Skeletal muscle satellite cell (primary cell): Measurements from ENCODE around the gene GULP1.

Experiments used
- H3K27me3 ChIP-seq: 2 replicates; pipeline ENCODE4 v1.7.0; 2013; ENCODE audit warnings: low read length; ENCODE audit not compliant: control insufficient read depth, insufficient read depth
- H3K36me3 ChIP-seq: 2 replicates; pipeline ENCODE4 v1.7.0; 2013; ENCODE audit warnings: mild to moderate bottlenecking, control low read depth, low read length; ENCODE audit not compliant: insufficient read depth
- H3K4me1 ChIP-seq: 2 replicates; pipeline ENCODE4 v1.7.0; 2013; ENCODE audit warnings: low read length; ENCODE audit not compliant: control insufficient read depth, insufficient read depth
- H3K4me2 ChIP-seq: 2 replicates; pipeline ENCODE4 v1.7.0; 2013; ENCODE audit warnings: mild to moderate bottlenecking, low read length
- H3K4me3 ChIP-seq: 2 replicates; pipeline ENCODE4 v1.7.0; 2013; ENCODE audit warnings: low read length
- H3K9ac ChIP-seq: 2 replicates; pipeline ENCODE4 v1.7.0; 2013; ENCODE audit warnings: mild to moderate bottlenecking, low read depth, low read length, moderate library complexity
- H3K9me3 ChIP-seq: replicated peaks from 2 replicates; pipeline ENCODE4 v1.7.0; 2013; ENCODE audit warnings: mild to moderate bottlenecking, control low read depth, low read length

Gene GULP1

GRCh38 chr2:188383158-188383557 is 91.5 kb downstream of the GULP1 start:
- Histone ChIP-seq H3K9ac (peak overlapping the region; percentile 45), H3K36me3 (no peaks in the 10 kb centered on the region), H3K4me2 (peak overlapping the region; percentile 35), H3K4me3 (peak overlapping the region; percentile 23), H3K27me3 (no peaks in the 10 kb centered on the region), H3K9me3 (no peaks in the 10 kb centered on the region), H3K4me1 (peaks cover 15% of the 10 kb centered on the region)

- Histone ChIP-seq H3K4me3 (no peak overlapping the region), H3K4me1 (peaks cover 15% of the 10 kb centered on the region), H3K27me3 (no peaks in the 10 kb centered on the region), H3K36me3 (no peaks in the 10 kb centered on the region), H3K9ac (no peak overlapping the region), H3K9me3 (no peaks in the 10 kb centered on the region), H3K4me2 (no peak overlapping the region)
Measured at GRCh38 chr2:188385857-188386256, 94.2 kb downstream of the GULP1 start.

GRCh38 chr2:188388831-188389230 is 97.2 kb downstream of the GULP1 start:
- H3K4me1 ChIP-seq = no peaks in the 10 kb centered on the region

GRCh38 chr2:188391354-188391753 is 99.7 kb downstream of the GULP1 start:
- Histone ChIP-seq H3K9ac (no peak overlapping the region), H3K4me3 (no peak overlapping the region), H3K9me3 (no peaks in the 10 kb centered on the region), H3K4me1 (no peaks in the 10 kb centered on the region), H3K36me3 (no peaks in the 10 kb centered on the region), H3K4me2 (no peak overlapping the region), H3K27me3 (no peaks in the 10 kb centered on the region)

More at GRCh38 chr2:188388831-188389230, 97.2 kb downstream of the GULP1 start:
- no peaks in the 10 kb centered on the region for H3K27me3 ChIP-seq
- H3K9me3 ChIP-seq = no peaks in the 10 kb centered on the region
- H3K4me2 ChIP-seq = no peak overlapping the region
- H3K36me3 ChIP-seq = no peaks in the 10 kb centered on the region
- no peak overlapping the region for H3K4me3 ChIP-seq
- H3K9ac ChIP-seq = no peak overlapping the region

- Histone ChIP-seq H3K9ac (no peak overlapping the region), H3K9me3 (no peaks in the 10 kb centered on the region), H3K4me1 (peaks cover 4% of the 10 kb centered on the region), H3K4me2 (no peak overlapping the region), H3K27me3 (no peaks in the 10 kb centered on the region), H3K4me3 (no peak overlapping the region), H3K36me3 (no peaks in the 10 kb centered on the region)
Measured at GRCh38 chr2:188394931-188395472, 103.3 kb downstream of the GULP1 start.

- H3K4me3 ChIP-seq = no peak overlapping the region
- H3K4me2 ChIP-seq = no peak overlapping the region
- peaks cover 4% of the 10 kb centered on the region for H3K4me1 ChIP-seq
- no peaks in the 10 kb centered on the region for H3K9me3 ChIP-seq
- no peak overlapping the region for H3K9ac ChIP-seq
- no peaks in the 10 kb centered on the region for H3K27me3 ChIP-seq
- no peaks in the 10 kb centered on the region for H3K36me3 ChIP-seq
Measured at GRCh38 chr2:188395903-188396689, 104.4 kb downstream of the GULP1 start.

GRCh38 chr2:188399159-188399558 is 107.5 kb downstream of the GULP1 start:
- Histone ChIP-seq H3K4me3 (no peak overlapping the region), H3K9me3 (no peaks in the 10 kb centered on the region), H3K9ac (no peak overlapping the region), H3K4me1 (peaks cover 4% of the 10 kb centered on the region), H3K4me2 (no peak overlapping the region), H3K27me3 (no peaks in the 10 kb centered on the region), H3K36me3 (no peaks in the 10 kb centered on the region)

GRCh38 chr2:188403676-188404075 is 112.0 kb downstream of the GULP1 start:
- peaks cover 4% of the 10 kb centered on the region for H3K4me1 ChIP-seq
- no peaks in the 10 kb centered on the region for H3K27me3 ChIP-seq
- H3K9ac ChIP-seq = no peak overlapping the region
- H3K4me3 ChIP-seq = no peak overlapping the region
- no peaks in the 10 kb centered on the region for H3K36me3 ChIP-seq
- H3K4me2 ChIP-seq = no peak overlapping the region
- no peaks in the 10 kb centered on the region for H3K9me3 ChIP-seq

- H3K4me2 ChIP-seq = no peak overlapping the region
- no peaks in the 10 kb centered on the region for H3K4me1 ChIP-seq
- H3K36me3 ChIP-seq = no peaks in the 10 kb centered on the region
- no peak overlapping the region for H3K9ac ChIP-seq
- no peaks in the 10 kb centered on the region for H3K27me3 ChIP-seq
- no peak overlapping the region for H3K4me3 ChIP-seq
- H3K9me3 ChIP-seq = no peaks in the 10 kb centered on the region
Measured at GRCh38 chr2:188404341-188405004, 112.8 kb downstream of the GULP1 start.

- H3K4me2 ChIP-seq = no peak overlapping the region
- no peaks in the 10 kb centered on the region for H3K4me1 ChIP-seq
- H3K36me3 ChIP-seq = no peaks in the 10 kb centered on the region
- no peak overlapping the region for H3K4me3 ChIP-seq
- H3K27me3 ChIP-seq = no peaks in the 10 kb centered on the region
- H3K9ac ChIP-seq = no peak overlapping the region
- no peaks in the 10 kb centered on the region for H3K9me3 ChIP-seq
Measured at GRCh38 chr2:188406414-188406813, 114.7 kb downstream of the GULP1 start.

GRCh38 chr2:188410504-188411235 is 119.0 kb downstream of the GULP1 start:
- Histone ChIP-seq H3K4me3 (no peak overlapping the region), H3K9ac (no peak overlapping the region), H3K27me3 (no peaks in the 10 kb centered on the region), H3K36me3 (no peaks in the 10 kb centered on the region), H3K9me3 (no peaks in the 10 kb centered on the region), H3K4me1 (no peaks in the 10 kb centered on the region), H3K4me2 (no peak overlapping the region)
